Adrenal gland (tissue), 5 donors: ENCODE data around the gene PCDH10.

Experiments used
- POLR2A ChIP-seq, 2 donors: fragments of 450-650 bp; IDR thresholded peaks; one replicate each; pipeline ENCODE4 v1.6.1; 2017; ENCODE audit warnings: antibody characterized with exemption in 2 of 2, mild to moderate bottlenecking in 2 of 2, moderate library complexity in 1 of 2
- TF ChIP-seq, protein P1 (sequence below), 6 experiments: fragments of 450-650 bp in 4 of 6; fragments of 200-600 bp in 2 of 6; sonication (generic) in 1 of 6; IDR thresholded peaks; 1 replicate in 5 of 6; 2 replicates in 1 of 6; pipeline versions ENCODE4 v1.5.1 to v1.8.0; 2016 to 2021; ENCODE audit warnings: antibody characterized with exemption in 6 of 6, mild to moderate bottlenecking in 2 of 6, moderate library complexity in 1 of 6
- donor health status: DM: no; HTN: no; CAD: no.

DNA sequence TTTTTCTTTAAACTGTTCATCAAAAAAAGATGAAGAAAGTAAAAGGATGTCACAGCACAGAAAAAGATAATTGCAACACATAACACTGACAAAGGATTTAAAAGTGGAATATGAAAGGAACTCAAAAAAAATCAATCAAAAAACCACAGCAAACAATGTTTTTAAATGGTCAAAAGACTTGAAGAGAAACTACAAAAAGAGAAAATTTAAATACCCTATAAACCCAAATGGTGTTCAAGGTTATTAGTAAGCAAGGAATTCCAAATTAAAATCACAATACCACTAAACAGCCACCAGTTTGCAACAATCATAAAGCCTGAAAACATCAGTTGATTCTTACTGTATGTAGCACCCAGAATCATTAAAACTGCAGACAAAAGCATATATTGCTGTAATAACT is 36.5 kb upstream of the PCDH10 start:
- TF ChIP-seq, protein P1, sequence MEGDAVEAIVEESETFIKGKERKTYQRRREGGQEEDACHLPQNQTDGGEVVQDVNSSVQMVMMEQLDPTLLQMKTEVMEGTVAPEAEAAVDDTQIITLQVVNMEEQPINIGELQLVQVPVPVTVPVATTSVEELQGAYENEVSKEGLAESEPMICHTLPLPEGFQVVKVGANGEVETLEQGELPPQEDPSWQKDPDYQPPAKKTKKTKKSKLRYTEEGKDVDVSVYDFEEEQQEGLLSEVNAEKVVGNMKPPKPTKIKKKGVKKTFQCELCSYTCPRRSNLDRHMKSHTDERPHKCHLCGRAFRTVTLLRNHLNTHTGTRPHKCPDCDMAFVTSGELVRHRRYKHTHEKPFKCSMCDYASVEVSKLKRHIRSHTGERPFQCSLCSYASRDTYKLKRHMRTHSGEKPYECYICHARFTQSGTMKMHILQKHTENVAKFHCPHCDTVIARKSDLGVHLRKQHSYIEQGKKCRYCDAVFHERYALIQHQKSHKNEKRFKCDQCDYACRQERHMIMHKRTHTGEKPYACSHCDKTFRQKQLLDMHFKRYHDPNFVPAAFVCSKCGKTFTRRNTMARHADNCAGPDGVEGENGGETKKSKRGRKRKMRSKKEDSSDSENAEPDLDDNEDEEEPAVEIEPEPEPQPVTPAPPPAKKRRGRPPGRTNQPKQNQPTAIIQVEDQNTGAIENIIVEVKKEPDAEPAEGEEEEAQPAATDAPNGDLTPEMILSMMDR (IDR thresholded peaks at IDR 0.05) = no peak
- TF ChIP-seq POLR2A (IDR thresholded peaks at IDR 0.05) = no peak
